Activated CD4-positive, alpha-beta T cell treated with anti-CD3 and anti-CD28 coated beads, Interleukin-2, amount 10 ng/mL, durations not matched to agents 24 days and 14 days (primary cell): ENCODE measurements around the gene XYLB. TPM values are rescaled to one million over a fixed set of nuclear protein-coding genes. Genes with fewer than 3 reads are reported as not detected.

Source experiments
- DNase-seq: peaks from one replicate; pipeline ENCODE4 v3.0.0; 2022
- H3K27ac Mint-ChIP-seq: one replicate; pipeline ENCODE4 v1.8.0; 2022; ENCODE audit warnings: mild to moderate bottlenecking, mixed read lengths
- H3K27me3 Mint-ChIP-seq: one replicate; pipeline ENCODE4 v1.8.0; 2022; ENCODE audit warnings: mixed read lengths
- H3K36me3 Mint-ChIP-seq: one replicate; pipeline ENCODE4 v1.8.0; 2022; ENCODE audit warnings: low read depth, mild to moderate bottlenecking, mixed read lengths
- H3K4me1 Mint-ChIP-seq: one replicate; pipeline ENCODE4 v1.8.0; 2021; ENCODE audit warnings: mixed read lengths
- H3K4me3 Mint-ChIP-seq: one replicate; pipeline ENCODE4 v1.8.0; 2022; ENCODE audit warnings: mild to moderate bottlenecking, moderate library complexity, mixed read lengths
- H3K9me3 Mint-ChIP-seq: one replicate; pipeline ENCODE4 v1.8.0; 2021; ENCODE audit warnings: mixed read lengths
- intact Hi-C: fragments of 100-400 bp; cut with micrococcal nuclease; formaldehyde crosslinking; loops from one replicate; pipeline ENCODE4 v1.15.1; 2023
- total RNA-seq: library from RNA; stranded (reverse); gene quantifications from 2 replicates; pipeline ENCODE4 v1.2.3, GENCODE V29; 2022

The XYLB gene
- total RNA-seq, 1 donor from 2014 or later: 11.6 TPM

GRCh38 chr3:38453913-38454177, 107.3 kb downstream of the XYLB start:
- peak overlapping the region; percentile 99 for H3K4me3 Mint-ChIP-seq
- peak overlapping the region; percentile 58 for H3K27ac Mint-ChIP-seq
- DNase-seq: no peak
- peaks cover 17% of the 10 kb centered on the region for H3K9me3 Mint-ChIP-seq
- H3K36me3 Mint-ChIP-seq: peaks cover 5% of the 10 kb centered on the region
- intact Hi-C loops: loop anchor here (1.0 to 10.0 kb wide), 3 partner anchors 42 to 317 kb away; partner anchors contain the start of genes ACAA1, EXOG and OXSR1
- H3K4me1 Mint-ChIP-seq: peaks cover 19% of the 10 kb centered on the region
- peaks cover 19% of the 10 kb centered on the region for H3K27me3 Mint-ChIP-seq

- Mint-ChIP-seq H3K4me3 (peak overlapping the region; percentile 99), H3K4me1 (peaks cover 19% of the 10 kb centered on the region), H3K36me3 (peaks cover 5% of the 10 kb centered on the region), H3K27me3 (peaks cover 19% of the 10 kb centered on the region), H3K27ac (peak overlapping the region; percentile 92), H3K9me3 (peaks cover 16% of the 10 kb centered on the region)
- DNase-seq: peak; percentile 85
- intact Hi-C loops: loop anchor here (10.0 kb wide), 1 partner anchor 290 kb away; the partner anchor contains the start of gene OXSR1
Observed at GRCh38 chr3:38454178-38454883, 107.7 kb downstream of the XYLB start.

GRCh38 chr3:38454884-38455638, 108.5 kb downstream of the XYLB start:
- Mint-ChIP-seq H3K36me3 (peaks cover 5% of the 10 kb centered on the region), H3K4me3 (peak overlapping the region; percentile 99), H3K4me1 (peaks cover 19% of the 10 kb centered on the region), H3K27ac (peak overlapping the region; percentile 92), H3K27me3 (peaks cover 16% of the 10 kb centered on the region), H3K9me3 (peaks cover 13% of the 10 kb centered on the region)
- peak; percentile 82 for DNase-seq
- intact Hi-C loops: loop anchor here (1.0 to 10.0 kb wide), 2 partner anchors 109 to 290 kb away; partner anchors contain the start of genes OXSR1 and XYLB

- Mint-ChIP-seq H3K4me3 (peak overlapping the region; percentile 99), H3K9me3 (peaks cover 9% of the 10 kb centered on the region), H3K27ac (peak overlapping the region; percentile 78), H3K36me3 (peaks cover under 1% of the 10 kb centered on the region), H3K4me1 (peaks cover 17% of the 10 kb centered on the region), H3K27me3 (peaks cover 10% of the 10 kb centered on the region)
- DNase-seq: no peak
- intact Hi-C loops: loop anchor here (1.0 to 10.0 kb wide), 2 partner anchors 110 to 291 kb away; partner anchors contain the start of genes OXSR1 and XYLB
Observed at GRCh38 chr3:38455639-38456430, 109.2 kb downstream of the XYLB start.

- Mint-ChIP-seq H3K27ac (no peak overlapping the region), H3K27me3 (peaks cover 8% of the 10 kb centered on the region), H3K4me1 (peaks cover 14% of the 10 kb centered on the region), H3K4me3 (no peak overlapping the region), H3K9me3 (no peaks in the 10 kb centered on the region), H3K36me3 (no peaks in the 10 kb centered on the region)
- DNase-seq: no peak
- intact Hi-C loops: loop anchor here (10.0 kb wide), 1 partner anchor 293 kb away; the partner anchor contains the start of gene OXSR1
Observed at GRCh38 chr3:38457111-38458003, 110.8 kb downstream of the XYLB start.

- Mint-ChIP-seq H3K27ac (no peak overlapping the region), H3K36me3 (no peaks in the 10 kb centered on the region), H3K4me3 (no peak overlapping the region), H3K9me3 (no peaks in the 10 kb centered on the region), H3K27me3 (peaks cover 7% of the 10 kb centered on the region), H3K4me1 (peaks cover 10% of the 10 kb centered on the region)
- intact Hi-C loops: loop anchor here (10.0 kb wide), 1 partner anchor 294 kb away; the partner anchor contains the start of gene OXSR1
- DNase-seq: no peak
Observed at GRCh38 chr3:38458796-38459498, 112.4 kb downstream of the XYLB start.

- Mint-ChIP-seq H3K9me3 (no peaks in the 10 kb centered on the region), H3K36me3 (no peaks in the 10 kb centered on the region), H3K4me1 (peaks cover 8% of the 10 kb centered on the region), H3K27me3 (peaks cover 5% of the 10 kb centered on the region), H3K27ac (no peak overlapping the region), H3K4me3 (no peak overlapping the region)
- intact Hi-C loops: loop anchor here (10.0 kb wide), 1 partner anchor 295 kb away; the partner anchor contains the start of gene OXSR1
- no peak for DNase-seq
Observed at GRCh38 chr3:38459499-38460048, 113.0 kb downstream of the XYLB start.

- H3K9me3 Mint-ChIP-seq: peaks cover 4% of the 10 kb centered on the region
- peaks cover 3% of the 10 kb centered on the region for H3K36me3 Mint-ChIP-seq
- H3K4me1 Mint-ChIP-seq: peaks cover 7% of the 10 kb centered on the region
- no peak for DNase-seq
- peaks cover 3% of the 10 kb centered on the region for H3K27me3 Mint-ChIP-seq
- no peak overlapping the region for H3K27ac Mint-ChIP-seq
- no peak overlapping the region for H3K4me3 Mint-ChIP-seq
- intact Hi-C loops: no loop called here
Observed at GRCh38 chr3:38460377-38461270, 114.0 kb downstream of the XYLB start.

Other genes starting within 250 kb of the XYLB start
- gene ACAA1, start 209.7 kb upstream of the XYLB start, total RNA-seq: 68.7 and 71.6 TPM in 2 replicates
- gene MYD88, start 208.1 kb upstream of the XYLB start, total RNA-seq: 32.0 and 36.9 TPM in 2 replicates
- 56.4 and 58.3 TPM in 2 replicates for gene OXSR1, start 181.2 kb upstream of the XYLB start, total RNA-seq
- gene SLC22A13, start 81.0 kb upstream of the XYLB start, total RNA-seq: 0.47 and 0.54 TPM in 2 replicates
- not detected in 2 replicates for gene SLC22A14, start 64.5 kb upstream of the XYLB start, total RNA-seq
- 12.2 and 12.6 TPM in 2 replicates for gene ACVR2B, start 107.1 kb downstream of the XYLB start, total RNA-seq
- gene EXOG, start 149.6 kb downstream of the XYLB start, total RNA-seq: 18.0 and 20.8 TPM in 2 replicates